NCI-H774 (cell line): ENCODE data around the gene CDC20.
"Not testable (repeated sequence)": the region's sequence is repeated elsewhere in the genome, so short reads cannot be mapped to it uniquely, and the experiment has no call there.

Experiments
- DNase-seq: peaks from one replicate; lab custom pipeline; 2025; lab: John Stamatoyannopoulos, UW

CDC20 gene

GRCh38 chr1:43358121-43358745 lies 548 bp upstream of the CDC20 start:
- peak; percentile 44 for DNase-seq

- DNase-seq = no peak
These were observed 915 bp downstream of the CDC20 start for GRCh38 chr1:43359696-43360095.

- no peak for DNase-seq
These were observed 1.8 kb downstream of the CDC20 start for GRCh38 chr1:43360616-43361015.

GRCh38 chr1:43363283-43363934 lies 4.6 kb downstream of the CDC20 start:
- DNase-seq = no peak

GRCh38 chr1:43363935-43364525 lies 5.2 kb downstream of the CDC20 start:
- DNase-seq = no peak

GRCh38 chr1:43365678-43366077 lies 6.9 kb downstream of the CDC20 start:
- DNase-seq = no peak

- DNase-seq = no peak
These were observed 7.4 kb downstream of the CDC20 start for GRCh38 chr1:43366179-43366578.

- no peak for DNase-seq
These were observed 7.8 kb downstream of the CDC20 start for GRCh38 chr1:43366601-43367025.

GRCh38 chr1:43367026-43367903 lies 8.5 kb downstream of the CDC20 start:
- no peak for DNase-seq

- DNase-seq = peak; percentile 97
These were observed 9.3 kb downstream of the CDC20 start, which contains the start of gene ELOVL1 for GRCh38 chr1:43367904-43368645. ELOVL1 (minus strand) TSS chr1:43368011; CDS start chr1:43365609, 2,402 bp downstream.

GRCh38 chr1:43368646-43369020 lies 9.9 kb downstream of the CDC20 start:
- DNase-seq = no peak

GRCh38 chr1:43369779-43370178 lies 11.0 kb downstream of the CDC20 start:
- not testable (repeated sequence) for DNase-seq

GRCh38 chr1:43370564-43370963 lies 11.8 kb downstream of the CDC20 start:
- DNase-seq = no peak

- no peak for DNase-seq
These were observed 13.4 kb downstream of the CDC20 start for GRCh38 chr1:43372172-43372571.

- DNase-seq = no peak
These were observed 14.5 kb downstream of the CDC20 start for GRCh38 chr1:43373066-43373940.

GRCh38 chr1:43376723-43377235 lies 18.0 kb downstream of the CDC20 start:
- no peak for DNase-seq

GRCh38 chr1:43377831-43378230 lies 19.1 kb downstream of the CDC20 start:
- DNase-seq = no peak

- DNase-seq = no peak
These were observed 20.7 kb downstream of the CDC20 start for GRCh38 chr1:43379476-43379875.

- DNase-seq = no peak
These were observed 22.8 kb downstream of the CDC20 start for GRCh38 chr1:43381612-43382011.

- no peak for DNase-seq
These were observed 23.4 kb downstream of the CDC20 start for GRCh38 chr1:43382027-43382779.
